HG03066 (cell line): ENCODE results near the gene NOP53.
"Not testable (repeated sequence)": the region's sequence is repeated elsewhere in the genome, so short reads cannot be mapped to it uniquely, and the experiment has no call there.

ENCODE experiments used
- ATAC-seq: cut with Tn5 transposase; IDR thresholded peaks from one replicate; pipeline ENCODE4 v1.9.1; 2021; ENCODE audit warnings: low read depth; ENCODE audit not compliant: unreplicated experiment

The NOP53 gene

DNA sequence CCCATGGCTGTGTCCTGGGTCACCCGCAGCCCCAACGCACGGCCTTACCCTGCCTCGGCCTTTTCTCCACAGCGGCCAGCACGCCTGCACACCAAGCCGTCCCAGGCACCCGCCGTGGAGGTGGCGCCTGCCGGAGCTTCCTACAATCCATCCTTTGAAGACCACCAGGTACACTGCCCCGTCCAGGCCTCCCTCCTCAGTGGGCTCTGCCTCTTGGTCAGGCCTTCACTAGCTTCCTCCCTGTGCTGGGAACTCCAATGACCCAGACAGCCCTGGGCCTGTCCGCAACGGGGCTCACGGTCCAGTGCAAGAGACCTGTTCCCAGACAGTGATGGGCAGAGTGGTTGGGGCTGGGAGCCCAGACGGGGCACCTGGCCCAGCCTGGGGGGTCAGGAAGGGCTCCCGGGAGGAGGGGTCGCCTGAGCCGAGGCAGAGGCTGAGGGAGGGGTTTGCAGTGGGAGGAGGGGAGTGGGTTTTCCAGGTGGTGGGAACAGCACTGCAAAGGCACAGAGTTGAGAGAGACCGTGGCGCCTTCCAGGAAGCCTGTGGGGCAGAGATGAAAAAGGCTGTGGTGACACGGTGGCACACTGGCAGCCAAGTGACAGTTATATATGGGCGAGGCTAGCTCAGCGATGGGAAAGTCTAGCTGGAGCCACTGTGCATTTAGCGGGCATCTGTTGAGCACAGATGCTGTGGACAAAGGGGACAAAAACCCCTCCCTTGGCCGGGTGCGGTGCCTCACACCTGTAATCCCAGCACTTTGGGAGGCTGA lies 7.3 kb downstream of the NOP53 start:
- ATAC-seq, result no peak

DNA sequence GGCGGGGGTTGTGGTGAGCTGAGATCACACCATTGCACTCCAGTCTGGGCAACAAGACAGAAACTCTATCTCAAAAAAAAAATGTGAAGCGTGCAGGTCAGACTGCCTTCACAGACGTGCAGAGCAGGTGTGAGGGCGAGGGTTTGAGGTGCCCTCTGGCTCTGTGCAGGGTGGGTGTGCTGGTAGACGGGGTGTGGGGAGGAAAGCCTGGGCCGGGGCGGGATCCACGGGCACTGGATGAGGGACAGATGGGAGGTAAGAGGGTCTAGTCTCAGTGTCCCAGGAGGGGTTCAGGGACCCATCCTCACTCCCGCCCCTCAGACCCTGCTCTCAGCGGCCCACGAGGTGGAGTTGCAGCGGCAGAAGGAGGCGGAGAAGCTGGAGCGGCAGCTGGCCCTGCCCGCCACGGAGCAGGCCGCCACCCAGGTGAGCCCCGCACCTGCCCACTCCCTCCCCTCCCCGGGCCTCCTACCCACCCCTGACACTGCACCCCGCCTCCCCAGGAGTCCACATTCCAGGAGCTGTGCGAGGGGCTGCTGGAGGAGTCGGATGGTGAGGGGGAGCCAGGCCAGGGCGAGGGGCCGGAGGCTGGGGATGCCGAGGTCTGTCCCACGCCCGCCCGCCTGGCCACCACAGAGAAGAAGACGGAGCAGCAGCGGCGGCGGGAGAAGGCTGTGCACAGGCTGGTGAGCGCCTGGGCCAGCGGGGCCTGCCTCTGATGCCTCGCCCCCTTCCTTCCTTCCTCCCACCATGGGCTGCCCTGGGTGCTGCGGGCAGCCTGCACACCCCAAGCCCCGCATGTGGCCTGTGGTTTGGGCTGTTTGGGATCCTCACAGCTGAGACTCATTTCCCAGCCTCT lies 9.1 kb downstream of the NOP53 start:
- ATAC-seq, result no peak

DNA sequence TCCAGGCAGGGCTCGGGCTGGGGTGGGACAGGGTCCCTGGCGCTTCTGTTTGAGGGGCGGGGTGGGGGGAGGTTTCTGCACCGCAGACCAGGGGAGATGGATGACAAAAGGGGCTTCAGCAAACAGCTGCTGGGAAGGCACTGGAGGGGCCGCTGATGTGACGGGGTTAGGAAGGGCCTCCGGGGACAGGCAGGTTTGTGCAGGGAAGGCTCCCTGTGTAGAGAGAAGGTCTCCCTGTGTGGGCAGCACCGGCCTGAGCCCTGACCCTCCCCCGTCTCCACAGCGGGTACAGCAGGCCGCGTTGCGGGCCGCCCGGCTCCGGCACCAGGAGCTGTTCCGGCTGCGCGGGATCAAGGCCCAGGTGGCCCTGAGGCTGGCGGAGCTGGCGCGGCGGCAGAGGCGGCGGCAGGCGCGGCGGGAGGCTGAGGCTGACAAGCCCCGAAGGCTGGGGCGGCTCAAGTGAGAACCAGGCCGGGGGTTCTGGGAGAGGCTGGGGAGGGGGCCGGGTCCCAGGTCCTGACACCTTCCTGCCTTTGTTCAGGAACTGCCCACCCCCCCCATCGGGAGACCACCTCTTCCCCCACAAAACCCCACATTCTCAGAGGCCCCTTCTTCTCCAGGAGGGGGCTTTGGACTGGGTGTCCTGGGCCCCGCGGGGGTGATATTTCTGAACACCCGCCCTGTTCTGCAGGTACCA lies 9.9 kb downstream of the NOP53 start:
- no peak for ATAC-seq

DNA sequence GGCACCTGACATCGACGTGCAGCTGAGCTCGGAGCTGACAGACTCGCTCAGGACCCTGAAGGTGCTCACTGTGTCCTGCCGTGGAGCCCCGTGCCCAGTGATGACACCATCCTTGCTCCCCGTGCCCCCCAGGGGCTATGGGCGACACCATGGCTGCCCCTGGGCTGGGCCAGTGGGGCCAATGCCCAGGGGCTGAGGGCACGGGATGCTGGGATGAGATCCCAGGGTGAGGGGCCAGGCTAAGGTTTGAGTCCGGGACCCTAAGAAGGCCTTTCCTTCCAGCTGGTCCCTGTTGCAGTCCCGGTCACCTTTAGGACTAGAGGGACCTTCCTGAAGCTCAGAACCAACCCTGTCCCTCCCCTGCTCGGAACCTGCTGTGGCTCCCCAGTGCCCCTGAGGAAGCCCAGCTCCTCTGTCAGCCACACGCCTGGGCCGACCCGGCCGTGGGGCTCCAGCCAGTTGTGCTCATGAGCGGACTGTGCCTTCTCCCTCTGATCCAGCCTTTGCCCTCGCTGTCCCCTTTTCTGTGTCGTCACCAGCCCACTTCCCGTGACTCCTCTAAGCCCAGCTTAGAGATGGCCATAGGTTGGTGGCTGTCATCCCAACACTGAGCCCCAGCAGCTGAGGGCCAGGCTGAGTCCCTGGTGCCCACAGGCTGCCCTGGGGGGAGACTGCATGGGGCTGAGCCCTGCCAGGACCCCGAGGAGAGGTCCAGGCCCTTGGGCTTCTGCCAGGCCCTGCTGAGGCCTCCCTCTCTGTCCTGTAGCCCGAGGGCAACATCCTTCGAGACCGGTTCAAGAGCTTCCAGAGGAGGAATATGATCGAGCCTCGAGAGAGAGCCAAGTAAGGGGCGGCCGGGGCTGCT lies 10.6 kb downstream of the NOP53 start:
- ATAC-seq, result no peak

DNA sequence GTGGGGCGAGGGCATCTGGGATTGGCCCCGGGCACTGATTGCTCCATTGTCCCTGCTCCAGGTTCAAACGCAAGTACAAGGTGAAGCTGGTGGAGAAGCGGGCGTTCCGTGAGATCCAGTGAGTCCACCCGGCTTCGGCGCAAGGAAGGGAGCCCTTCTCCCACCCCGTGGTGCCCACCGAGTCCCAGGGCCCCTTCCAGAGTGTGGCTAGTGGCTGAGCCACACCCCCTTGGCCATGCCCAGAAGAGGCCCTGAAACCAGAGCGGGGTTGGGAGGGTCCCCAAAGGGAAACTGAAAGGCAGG lies 11.2 kb downstream of the NOP53 start:
- ATAC-seq, result no peak

DNA sequence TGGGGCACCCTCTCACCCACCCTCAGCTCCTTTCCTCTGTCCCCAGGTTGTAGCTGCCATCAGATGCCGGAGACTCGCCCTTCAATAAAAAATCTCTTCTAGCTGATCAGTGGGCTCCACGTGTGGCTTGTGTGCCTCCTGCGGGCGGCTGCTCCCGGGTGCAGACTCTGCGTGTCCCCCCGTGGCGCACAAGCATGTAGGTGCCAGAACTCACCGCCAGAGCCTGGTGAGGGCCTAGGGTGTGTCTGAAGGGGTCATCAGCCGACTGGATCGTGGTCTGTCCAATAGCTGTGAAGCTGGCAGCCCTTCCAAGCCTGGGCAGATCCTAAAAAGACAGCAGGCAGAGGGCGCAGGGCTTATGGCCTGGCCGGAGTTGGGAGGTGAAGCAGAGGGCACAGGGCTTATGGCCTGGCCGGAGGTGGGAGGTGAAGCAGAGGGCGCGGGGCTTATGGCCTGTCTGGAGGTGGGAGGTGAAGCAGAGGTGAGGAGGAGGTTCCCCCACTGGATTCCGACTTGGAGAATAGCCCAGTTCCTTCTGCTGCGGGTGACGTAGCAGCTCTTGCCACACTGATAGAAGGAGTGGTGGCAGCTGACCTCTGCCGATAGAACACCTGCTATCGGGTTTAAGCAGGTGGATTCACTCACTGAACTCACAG lies 11.7 kb downstream of the NOP53 start:
- no peak for ATAC-seq

DNA sequence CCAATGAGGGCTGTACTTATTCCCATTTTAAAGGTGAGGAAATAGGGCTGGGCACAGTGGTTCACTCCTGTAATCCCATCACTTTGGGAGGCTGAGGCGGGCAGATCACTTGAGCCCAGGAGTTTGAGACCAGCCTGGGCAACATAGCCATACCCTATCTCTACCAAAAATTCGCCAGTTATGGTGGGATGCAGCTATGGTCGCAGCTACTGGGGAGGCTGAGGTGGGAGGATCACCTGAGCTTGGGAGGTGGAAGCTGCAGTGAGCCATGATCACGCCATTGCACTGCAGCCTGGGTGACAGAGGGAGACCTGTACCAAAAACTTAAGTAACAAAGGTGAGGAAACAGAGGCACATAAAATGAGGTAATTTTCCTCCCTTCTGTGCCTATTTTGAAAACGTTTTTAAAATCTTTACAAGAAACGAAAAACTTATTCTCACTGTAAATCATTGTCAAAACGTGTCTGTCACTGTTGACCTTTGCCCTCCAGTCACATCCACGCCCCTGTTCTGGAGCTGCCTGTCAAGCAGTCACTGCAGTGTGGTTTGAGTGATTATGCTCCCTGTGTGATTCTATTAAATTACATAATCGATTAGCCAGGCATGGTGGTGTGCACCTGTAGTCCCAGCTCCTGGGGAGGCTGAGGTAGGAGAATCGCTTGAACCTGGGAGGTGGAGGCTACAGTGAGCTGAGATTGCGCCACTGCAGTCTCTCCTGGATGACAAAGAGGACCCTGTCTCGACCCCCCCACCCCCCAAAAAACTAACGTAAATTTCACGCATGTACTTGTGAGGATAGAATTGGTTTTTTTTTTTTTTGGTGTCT lies 12.5 kb downstream of the NOP53 start:
- no peak for ATAC-seq

DNA sequence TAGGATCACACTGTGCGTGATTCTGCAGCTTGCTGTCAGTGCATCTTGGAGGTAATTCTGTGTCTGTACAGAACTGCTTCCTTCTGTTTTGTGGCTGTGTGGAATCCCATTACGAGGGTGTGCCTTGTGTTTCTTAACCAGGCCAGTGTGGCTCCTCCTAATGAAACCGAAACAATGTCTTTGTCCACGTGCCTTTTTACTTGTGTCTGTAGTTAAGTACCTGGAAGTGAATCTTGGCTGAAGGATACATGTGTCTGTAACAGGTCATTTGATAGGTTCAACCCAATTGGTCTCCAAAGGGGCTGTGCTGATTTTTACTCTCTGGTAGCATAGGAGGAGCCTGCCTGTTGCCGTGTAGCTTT lies 13.1 kb downstream of the NOP53 start:
- ATAC-seq, result no peak

DNA sequence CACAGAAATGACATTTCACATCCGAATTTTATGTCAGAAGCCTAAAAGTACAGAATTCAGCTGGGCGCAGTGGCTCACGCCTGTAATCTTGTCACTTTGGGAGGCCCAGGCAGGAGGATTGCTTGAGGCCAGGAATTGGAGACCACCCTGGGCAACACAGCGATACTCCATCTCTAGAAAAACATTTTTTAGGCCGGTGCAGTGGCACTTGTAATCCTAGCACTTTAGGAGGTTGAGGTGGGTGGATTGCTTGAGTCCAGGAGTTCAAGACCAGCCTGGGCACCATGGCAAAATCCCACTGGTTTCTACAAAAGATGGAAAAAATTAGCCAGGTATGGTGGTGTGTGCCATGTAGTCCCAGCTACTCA lies 15.3 kb downstream of the NOP53 start:
- no peak for ATAC-seq

DNA sequence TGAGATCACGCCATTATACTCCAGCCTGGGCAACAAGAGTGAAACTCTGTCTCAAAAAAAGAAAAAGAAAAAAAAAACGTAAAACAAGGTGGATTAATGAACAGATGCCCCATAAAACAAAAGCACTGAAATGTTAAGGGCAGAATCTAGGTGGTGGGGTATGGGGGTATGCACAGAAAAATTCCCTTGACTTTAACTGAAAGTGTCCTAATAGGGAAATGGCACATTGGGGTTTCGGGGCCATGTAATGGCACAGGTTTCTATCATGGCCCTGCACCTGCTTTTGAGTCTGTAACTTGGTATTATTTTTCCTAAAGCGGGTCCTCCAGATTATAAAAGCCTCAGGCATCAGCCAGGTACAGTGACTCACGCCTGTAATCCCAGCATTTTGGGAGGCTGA lies 16.2 kb downstream of the NOP53 start:
- ATAC-seq, result no peak

DNA sequence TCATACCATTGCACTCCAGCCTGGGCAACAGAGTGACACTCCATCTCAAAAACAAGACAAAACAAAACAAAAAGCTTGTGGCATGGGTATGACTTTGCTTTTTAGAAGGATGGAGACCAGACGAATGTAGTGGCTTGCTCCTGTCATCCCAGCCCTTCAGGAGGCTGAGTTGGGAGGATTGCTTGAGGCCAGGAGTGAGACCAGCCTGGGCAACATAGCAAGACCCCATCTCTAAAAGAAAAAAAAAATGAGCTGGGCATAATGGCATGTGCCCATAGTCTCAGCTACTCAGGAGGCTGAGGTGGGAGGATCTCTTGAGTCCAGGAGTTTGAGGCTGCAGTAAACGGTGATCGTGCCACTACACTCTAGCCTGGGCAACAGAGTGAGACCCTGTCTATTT lies 16.8 kb downstream of the NOP53 start:
- ATAC-seq, result no peak

DNA sequence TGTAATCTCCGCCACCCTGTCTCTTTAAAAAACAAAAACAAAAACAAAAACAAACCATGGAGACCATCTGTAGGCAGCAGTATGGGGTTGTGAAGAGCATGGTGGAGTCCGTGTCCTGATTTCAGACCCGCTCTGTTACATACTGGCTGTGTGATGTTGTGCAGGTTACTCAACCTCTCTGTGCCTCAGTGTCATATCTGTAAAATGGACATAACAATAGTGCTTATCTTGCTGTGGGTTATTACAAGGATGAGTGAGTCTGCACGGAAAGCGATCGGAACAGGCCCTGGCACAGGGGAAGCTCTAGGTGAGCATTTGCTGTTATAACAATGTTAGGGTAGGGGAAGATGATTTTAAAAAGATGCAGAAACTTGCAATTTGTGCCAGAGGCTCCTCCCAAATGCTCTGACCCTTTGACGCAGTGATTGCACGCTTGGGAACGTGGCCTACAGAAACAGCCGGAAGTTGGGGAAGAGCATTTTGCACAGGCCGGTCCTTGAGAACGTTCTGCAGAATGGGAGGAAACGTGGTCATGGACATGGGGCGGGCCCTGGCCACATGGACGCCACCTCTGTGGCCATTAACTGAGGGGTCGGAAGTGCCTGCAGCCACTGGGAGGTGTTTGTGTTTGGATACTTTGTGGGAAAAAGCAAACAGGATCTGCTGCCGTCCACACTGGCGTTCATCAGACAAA lies 17.4 kb downstream of the NOP53 start:
- no peak for ATAC-seq

DNA sequence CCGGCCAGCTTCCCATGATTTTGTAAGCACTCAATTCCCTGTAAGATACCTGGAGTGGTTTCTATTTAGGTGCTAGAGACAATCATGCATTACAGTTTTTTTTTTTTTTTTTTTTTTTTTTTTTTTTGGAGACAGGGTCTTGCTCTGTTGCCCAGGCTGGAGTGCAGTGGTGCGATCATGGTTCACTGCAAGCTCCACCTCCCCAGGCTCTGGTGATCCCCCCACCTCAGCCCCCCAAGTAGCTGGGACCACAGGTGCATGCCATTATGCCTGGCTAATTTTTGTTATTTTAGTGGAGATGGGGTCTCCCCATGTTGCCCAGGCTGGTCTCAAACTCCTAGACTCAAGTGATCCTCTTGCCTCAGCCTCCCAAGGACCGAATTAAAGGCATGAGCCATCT lies 19.4 kb downstream of the NOP53 start:
- not testable (repeated sequence) for ATAC-seq

DNA sequence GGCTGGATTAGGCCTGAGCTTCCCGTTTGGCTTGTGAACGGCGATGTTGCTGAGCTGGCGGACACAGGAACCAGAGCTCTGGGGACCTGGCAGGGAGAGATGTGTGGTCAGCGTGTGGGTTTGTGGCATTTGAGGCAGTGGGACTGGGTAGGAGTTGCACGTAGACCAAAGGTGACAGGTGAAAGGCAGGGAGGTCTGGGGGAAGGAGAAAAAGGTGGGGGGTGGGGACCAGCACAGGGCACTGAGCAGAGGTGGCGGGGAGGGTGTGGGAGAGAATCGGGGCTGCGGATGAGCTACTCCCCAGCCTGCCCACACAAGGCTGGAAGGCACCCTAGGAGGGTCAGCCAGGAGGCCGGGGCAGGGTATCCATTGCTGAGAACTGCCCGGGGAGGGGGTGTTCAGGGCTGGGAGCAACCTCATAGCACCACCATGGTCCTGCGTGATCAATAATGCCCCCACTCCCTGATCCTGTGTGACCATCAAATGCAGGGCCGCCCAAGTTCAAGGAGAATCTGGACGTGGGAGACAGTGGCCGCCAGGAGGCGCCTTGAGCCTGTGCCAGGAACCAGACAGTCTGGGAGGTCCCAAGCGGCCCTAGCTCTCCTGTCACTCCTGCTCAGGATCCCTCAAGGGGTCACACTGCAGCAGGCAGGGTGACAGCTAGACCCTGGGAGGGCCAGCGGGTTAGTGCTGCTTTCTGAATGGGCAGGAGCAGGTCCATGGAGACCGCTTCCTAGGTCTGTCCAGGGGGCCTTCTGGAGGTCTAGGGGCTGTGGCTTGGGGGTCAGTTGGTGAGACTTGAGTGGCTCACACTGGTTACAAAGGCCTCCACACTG lies 20.4 kb downstream of the NOP53 start:
- no peak for ATAC-seq

DNA sequence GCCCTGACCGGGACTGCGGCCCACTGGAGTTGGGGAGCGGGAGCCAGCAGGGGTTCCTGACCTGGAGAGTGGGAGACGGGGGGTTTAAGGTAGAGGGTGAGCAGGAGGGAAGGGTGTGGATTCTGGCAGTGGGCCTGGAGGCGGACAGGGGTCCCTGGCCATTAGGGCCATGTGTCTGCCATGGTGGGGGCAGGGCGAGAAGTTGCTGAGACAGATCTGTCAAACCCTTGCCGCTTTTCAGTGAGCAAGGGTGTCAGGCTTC lies 20.9 kb downstream of the NOP53 start:
- no peak for ATAC-seq

DNA sequence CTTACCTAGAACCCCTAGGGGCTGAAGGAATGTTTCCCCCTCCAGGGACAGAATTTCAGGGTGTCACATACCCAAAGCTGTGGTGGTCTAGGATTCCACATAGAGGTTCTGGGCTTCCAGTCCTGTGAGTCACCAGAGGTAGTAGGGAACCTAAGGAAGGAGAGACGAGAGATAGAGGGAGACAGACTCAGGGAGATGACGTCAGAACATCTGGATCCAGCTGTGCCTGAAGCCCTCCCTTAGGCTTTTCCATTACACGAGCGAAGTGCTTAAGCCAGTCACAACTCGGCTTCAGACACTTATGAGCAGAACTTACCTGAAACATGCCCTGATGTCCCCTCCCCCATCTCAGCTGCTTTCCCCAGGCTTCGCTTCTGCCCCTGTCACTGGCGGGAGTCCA lies 21.3 kb downstream of the NOP53 start:
- ATAC-seq, result no peak

DNA sequence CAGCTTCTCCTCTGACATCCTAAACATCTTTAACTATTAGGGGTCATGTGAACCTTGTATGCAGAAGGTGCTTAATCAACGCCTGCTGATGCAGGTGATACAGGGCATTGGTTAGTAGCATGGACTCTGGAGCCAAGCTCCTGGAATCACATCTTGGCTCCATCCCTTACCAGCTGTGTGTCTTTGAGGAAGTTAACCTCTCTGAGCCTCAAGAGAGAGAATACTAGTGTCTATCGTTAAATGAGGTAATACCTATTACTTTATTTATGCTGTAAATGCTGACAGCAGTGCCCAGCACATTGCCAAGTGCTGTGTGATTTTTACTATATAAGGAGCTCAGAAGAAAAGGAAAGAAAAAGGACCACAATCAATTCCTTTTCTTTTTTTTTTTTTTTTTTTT lies 22.0 kb downstream of the NOP53 start:
- no peak for ATAC-seq

DNA sequence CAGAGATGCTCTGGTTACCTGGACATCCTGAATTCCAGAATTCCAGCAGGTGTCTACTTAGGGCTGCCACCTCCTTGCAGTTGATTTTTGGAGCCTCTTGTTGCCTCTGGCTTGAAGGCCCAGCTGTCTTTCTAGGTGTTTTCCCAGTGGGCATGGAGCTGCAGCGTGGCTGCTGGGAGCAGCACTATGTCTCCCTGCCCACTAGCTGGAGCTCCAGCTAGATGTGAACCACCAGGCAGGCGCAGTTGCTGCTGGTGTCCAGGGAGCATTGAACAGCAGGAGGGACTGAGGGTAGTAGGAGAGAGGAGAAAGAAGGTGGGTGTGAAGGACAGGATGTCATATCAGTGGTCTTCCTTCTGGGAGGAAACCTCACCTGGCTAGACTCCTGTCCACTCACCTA lies 23.3 kb downstream of the NOP53 start:
- no peak for ATAC-seq
